IMR-90 (cell line): ENCODE results near the gene MGAT5B. TPM values are rescaled to one million over a fixed set of nuclear protein-coding genes. Genes with fewer than 3 reads are reported as not detected.

Experiments used
- ATAC-seq: fragments of 200-7000 bp; cut with Tn5 transposase; 2 replicates; pipeline ENCODE4 v1.9.1; 2020; ENCODE audit warnings: low read depth, mild to moderate bottlenecking, moderate library complexity
- BruUV-seq: library from RNA; stranded (reverse); fragments of 400-500 nt; replicated peaks from 2 replicates; lab custom pipeline; 2021; lab: Mats Ljungman, UMichigan
- CTCF ChIA-PET: fragments of 300-600 bp; formaldehyde crosslinking; extraction: SDS; loops from one replicate; lab custom pipeline; 2021; ENCODE audit warnings: antibody characterized with exemption; lab: Yijun Ruan, JAX
- POLR2A ChIA-PET: fragments of 300-600 bp; sonication (Branson Sonifier 250); formaldehyde crosslinking; loops from one replicate; lab custom pipeline; 2022; ENCODE audit warnings: antibody characterized with exemption; ENCODE audit not compliant: unreplicated experiment; lab: Charles Lee
- DNase-seq: peaks from one replicate; pipeline ENCODE4 v3.0.0; 2013
- H2AFZ ChIP-seq: replicated peaks from 2 replicates; pipeline ENCODE3; 2013; ENCODE audit warnings: low read length, mild to moderate bottlenecking; ENCODE audit not compliant: poor library complexity
- H2AK5ac ChIP-seq: 2 replicates; pipeline ENCODE4 v1.6.1; 2013; ENCODE audit warnings: low read depth, low read length, inconsistent platforms
- H2AK9ac ChIP-seq: replicated peaks from 2 replicates; pipeline ENCODE3; 2013; ENCODE audit warnings: mild to moderate bottlenecking, low read depth, low read length, moderate library complexity; ENCODE audit not compliant: poor library complexity
- H2BK120ac ChIP-seq: 2 replicates; pipeline ENCODE4 v1.6.1; 2013; ENCODE audit warnings: low read depth, low read length, inconsistent platforms
- H2BK15ac ChIP-seq: 3 replicates; pipeline ENCODE4 v1.6.1; 2013; ENCODE audit warnings: low read depth, low read length, inconsistent platforms
- H2BK20ac ChIP-seq: 2 replicates; pipeline ENCODE4 v1.6.1; 2013; ENCODE audit warnings: low read depth, mild to moderate bottlenecking, inconsistent platforms, low read length, moderate library complexity
- H2BK5ac ChIP-seq: 2 replicates; pipeline ENCODE4 v1.6.1; 2013; ENCODE audit warnings: mild to moderate bottlenecking, low read depth, low read length, inconsistent platforms; ENCODE audit not compliant: poor library complexity, severe bottlenecking
- H3K14ac ChIP-seq: replicated peaks from 2 replicates; pipeline ENCODE4 v1.6.1; 2013; ENCODE audit warnings: low read depth, low read length, inconsistent platforms
- H3K18ac ChIP-seq: 2 replicates; pipeline ENCODE4 v1.6.1; 2013; ENCODE audit warnings: low read depth, low read length, control low read depth
- H3K23ac ChIP-seq: 2 replicates; pipeline ENCODE4 v1.6.1; 2013; ENCODE audit warnings: low read depth, low read length, inconsistent platforms
- H3K27ac ChIP-seq: 2 replicates; pipeline ENCODE4 v1.5.1; 2013; ENCODE audit warnings: mild to moderate bottlenecking, control low read depth, low read length; ENCODE audit not compliant: insufficient read depth
- H3K27me3 ChIP-seq: 2 replicates; pipeline ENCODE4 v1.6.1; 2013; ENCODE audit warnings: low read length; ENCODE audit not compliant: control insufficient read depth, insufficient read depth
- H3K36me3 ChIP-seq: 2 replicates; pipeline ENCODE4 v1.6.1; 2013; ENCODE audit warnings: low read length, mixed read lengths; ENCODE audit not compliant: control insufficient read depth, insufficient read depth
- H3K4ac ChIP-seq: 2 replicates; pipeline ENCODE4 v1.6.1; 2013; ENCODE audit warnings: low read depth, low read length, inconsistent platforms
- H3K4me1 ChIP-seq: 2 replicates; pipeline ENCODE4 v1.6.1; 2013; ENCODE audit warnings: low read length, mixed read lengths; ENCODE audit not compliant: control insufficient read depth, insufficient read depth
- H3K4me2 ChIP-seq: 2 replicates; pipeline ENCODE4 v1.6.1; 2013; ENCODE audit warnings: low read depth, mild to moderate bottlenecking, control low read depth, low read length, moderate library complexity
- H3K4me3 ChIP-seq: 2 replicates; pipeline ENCODE4 v1.5.1; 2013; ENCODE audit warnings: low read depth, mild to moderate bottlenecking, control low read depth, low read length, moderate library complexity; ENCODE audit not compliant: insufficient read depth
- H3K56ac ChIP-seq: 2 replicates; pipeline ENCODE4 v1.6.1; 2013; ENCODE audit warnings: low read length, inconsistent platforms; ENCODE audit not compliant: insufficient read depth; ENCODE audit errors: extremely low read depth
- H3K79me1 ChIP-seq, 2 experiments: 2 replicates each; pipeline ENCODE4 v1.6.1; 2013; ENCODE audit warnings: low read length in 2 of 2, inconsistent platforms in 1 of 2, low read depth in 1 of 2
- H3K9ac ChIP-seq: 2 replicates; pipeline ENCODE4 v1.6.1; 2013; ENCODE audit warnings: low read depth, low read length, control low read depth
- H3K9me1 ChIP-seq: 2 replicates; pipeline ENCODE4 v1.6.1; 2013; ENCODE audit warnings: low read length, inconsistent platforms; ENCODE audit not compliant: insufficient read depth
- H3K9me3 ChIP-seq: 2 replicates; pipeline ENCODE4 v1.6.1; 2013; ENCODE audit warnings: low read length; ENCODE audit not compliant: control insufficient read depth, insufficient read depth
- H4K20me1 ChIP-seq: 2 replicates; pipeline ENCODE4 v1.6.1; 2013; ENCODE audit warnings: low read length, inconsistent platforms; ENCODE audit not compliant: insufficient read depth
- H4K5ac ChIP-seq: 2 replicates; pipeline ENCODE4 v1.6.1; 2013; ENCODE audit warnings: mild to moderate bottlenecking, low read depth, low read length, control low read depth
- H4K8ac ChIP-seq, 2 experiments: 2 replicates each; pipeline ENCODE4 v1.6.1; 2013; ENCODE audit warnings: low read depth in 2 of 2, low read length in 2 of 2, control low read depth in 1 of 2, inconsistent platforms in 1 of 2
- H4K91ac ChIP-seq: 2 replicates; pipeline ENCODE4 v1.6.1; 2013; ENCODE audit warnings: low read depth, low read length, inconsistent platforms; ENCODE audit not compliant: insufficient read depth
- BHLHE40 ChIP-seq: fragments of 150-350 bp; IDR thresholded peaks from 2 replicates; pipeline ENCODE4 v1.6.1; 2016; ENCODE audit warnings: mild to moderate bottlenecking, low read depth, low read length
- CEBPB ChIP-seq: IDR thresholded peaks from 2 replicates; pipeline ENCODE4 v1.6.1; 2012; ENCODE audit warnings: low read depth, low read length, improper control_type of control experiment
- CHD1 ChIP-seq: IDR thresholded peaks from 2 replicates; pipeline ENCODE4 v1.6.1; 2012; ENCODE audit warnings: low read depth, low read length, improper control_type of control experiment
- FOS ChIP-seq: fragments of 150-350 bp; IDR thresholded peaks from 2 replicates; pipeline ENCODE4 v1.6.1; 2016; ENCODE audit warnings: low read depth, low read length
- MAFK ChIP-seq: IDR thresholded peaks from 2 replicates; pipeline ENCODE4 v1.6.1; 2012; ENCODE audit warnings: low read depth, low read length, improper control_type of control experiment
- MAZ ChIP-seq: IDR thresholded peaks from 2 replicates; pipeline ENCODE4 v1.6.1; 2012; ENCODE audit warnings: low read depth, mild to moderate bottlenecking, low read length, improper control_type of control experiment, moderate library complexity, borderline replicate concordance
- MXI1 ChIP-seq: IDR thresholded peaks from 2 replicates; pipeline ENCODE4 v1.6.1; 2012; ENCODE audit warnings: low read depth, mild to moderate bottlenecking, low read length, moderate library complexity, borderline replicate concordance
- NFE2L2 ChIP-seq: fragments of 150-350 bp; IDR thresholded peaks from 2 replicates; pipeline ENCODE4 v1.6.1; 2016; ENCODE audit warnings: low read depth, mild to moderate bottlenecking, low read length
- POLR2A ChIP-seq: IDR thresholded peaks from 2 replicates; pipeline ENCODE4 v1.6.1; 2012; ENCODE audit warnings: mild to moderate bottlenecking, low read depth, low read length
- RAD21 ChIP-seq: IDR thresholded peaks from 2 replicates; pipeline ENCODE4 v1.6.1; 2012; ENCODE audit warnings: low read length, improper control_type of control experiment
- RCOR1 ChIP-seq: IDR thresholded peaks from 2 replicates; pipeline ENCODE4 v1.6.1; 2012; ENCODE audit warnings: mild to moderate bottlenecking, low read length, improper control_type of control experiment; ENCODE audit not compliant: insufficient replicate concordance
- RFX5 ChIP-seq: IDR thresholded peaks from 2 replicates; pipeline ENCODE4 v1.8.0; 2012; ENCODE audit warnings: low read depth, mild to moderate bottlenecking, low read length, moderate library complexity
- SMC3 ChIP-seq: fragments of 150-350 bp; IDR thresholded peaks from 2 replicates; pipeline ENCODE4 v1.6.1; 2016; ENCODE audit warnings: low read depth, mild to moderate bottlenecking, antibody characterized with exemption, low read length, moderate library complexity
- WGBS, 2 experiments: methylation state at CpG; one replicate each; pipeline versions ENCODE4 v1.1.5 to v1.1.7; 2013; ENCODE audit warnings: missing lambda C conversion rate in 2 of 2; ENCODE audit not compliant: insufficient read length in 1 of 2; ENCODE audit errors: extremely low coverage in 2 of 2; 5-methylcytosine and 5-hydroxymethylcytosine counted together
- dilution Hi-C: fragments of 300-500 bp; cut with HindIII; formaldehyde crosslinking; loops from one replicate; pipeline ENCODE4 v1.14.3; 2018; ENCODE audit warnings: low sequenced_read_pairs; ENCODE audit not compliant: unreplicated experiment
- in situ Hi-C: fragments of 300-500 bp; cut with MboI; formaldehyde crosslinking; loops from 3 replicates; pipeline ENCODE4 v1.14.3; 2019; ENCODE audit warnings: low sequenced_read_pairs, inconsistent platforms, mixed read lengths
- intact Hi-C: fragments of 100-400 bp; cut with micrococcal nuclease; formaldehyde crosslinking; loops from 2 replicates; pipeline ENCODE4 v1.10.0; 2022
- polyA plus RNA-seq, 3 experiments: library from polyadenylated mRNA; depleted of rRNA; stranded (reverse); fragments of >200 nt; gene quantifications; 2 replicates each; pipeline ENCODE4 v1.2.3, GENCODE V29; 2012; ENCODE audit warnings: low replicate concordance in 1 of 3
- total RNA-seq: library from RNA; depleted of rRNA; stranded (reverse); fragments of >200 nt; gene quantifications from 2 replicates; pipeline ENCODE4 v1.2.3, GENCODE V29; 2012
- TF ChIP-seq, protein P1 (sequence below): fragments of 150-350 bp; IDR thresholded peaks from 2 replicates; pipeline ENCODE4 v1.6.1; 2016; ENCODE audit warnings: low read depth, mild to moderate bottlenecking, low read length, moderate library complexity, borderline replicate concordance
- TF ChIP-seq, protein P2 (sequence below): conservative IDR thresholded peaks from 2 replicates; pipeline ENCODE4 v1.5.1; 2012; ENCODE audit warnings: mild to moderate bottlenecking, low read depth, low read length, improper control_type of control experiment

Gene MGAT5B
- total and polyA plus RNA-seq, 2 of the 4 experiments (the other 2 are of a cell fraction) = 0.54 to 2.0 TPM

DNA sequence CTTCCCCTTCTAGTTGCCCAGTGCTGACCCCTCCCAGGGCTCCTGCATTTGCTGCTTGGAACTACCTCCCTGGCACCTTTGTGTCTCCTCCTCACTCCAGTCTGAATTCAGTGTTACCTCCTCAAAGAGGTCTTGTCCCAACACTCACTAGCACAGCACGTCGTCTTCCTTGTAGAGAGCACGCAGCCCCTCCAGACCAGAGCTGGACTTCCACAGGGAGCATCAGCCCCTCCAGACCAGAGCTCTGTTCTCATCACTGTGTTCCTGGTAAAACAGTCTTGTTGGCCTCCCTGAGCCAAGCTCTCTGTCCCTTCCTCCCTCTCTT lies 27.8 kb upstream of the MGAT5B start:
- Histone ChIP-seq H2AK9ac (no peak overlapping the region), H2BK120ac (0 out of 2 replicates have a peak overlapping the region, but pooled peaks have one; percentile 8), H3K9me3 (no peaks in the 10 kb centered on the region), H3K79me1 (no peaks in the 10 kb centered on the region), H4K8ac (no peak overlapping the region), H2AK5ac (no peak overlapping the region), H4K91ac (no peak overlapping the region), H4K5ac (no peak overlapping the region), H3K9ac (no peak overlapping the region), H3K36me3 (no peaks in the 10 kb centered on the region), H3K4me2 (no peak overlapping the region), H2AFZ (peak overlapping the region; percentile 3), H2BK5ac (no peak overlapping the region), H3K27ac (no peak overlapping the region), H3K4ac (no peak overlapping the region), H3K4me1 (no peaks in the 10 kb centered on the region; the same call in 1 of the 2 replicates), H3K4me3 (no peak overlapping the region), H2BK20ac (no peak overlapping the region), H3K14ac (no peak overlapping the region), H3K27me3 (peaks cover 46% of the 10 kb centered on the region), H3K18ac (no peak overlapping the region), H3K9me1 (no peaks in the 10 kb centered on the region), H4K20me1 (no peaks in the 10 kb centered on the region), H2BK15ac (no peak overlapping the region), H3K23ac (peak overlapping the region; percentile 59; the same call in 1 of the 2 replicates), H3K56ac (no peak overlapping the region)
- dilution Hi-C loops (no loop called here), intact Hi-C loops (no loop called here), in situ Hi-C loops (no loop called here)
- TF ChIP-seq MXI1 = no peak
- no peak for TF ChIP-seq CHD1
- no peak for TF ChIP-seq MAZ
- no peak for TF ChIP-seq SMC3
- TF ChIP-seq, protein P1, sequence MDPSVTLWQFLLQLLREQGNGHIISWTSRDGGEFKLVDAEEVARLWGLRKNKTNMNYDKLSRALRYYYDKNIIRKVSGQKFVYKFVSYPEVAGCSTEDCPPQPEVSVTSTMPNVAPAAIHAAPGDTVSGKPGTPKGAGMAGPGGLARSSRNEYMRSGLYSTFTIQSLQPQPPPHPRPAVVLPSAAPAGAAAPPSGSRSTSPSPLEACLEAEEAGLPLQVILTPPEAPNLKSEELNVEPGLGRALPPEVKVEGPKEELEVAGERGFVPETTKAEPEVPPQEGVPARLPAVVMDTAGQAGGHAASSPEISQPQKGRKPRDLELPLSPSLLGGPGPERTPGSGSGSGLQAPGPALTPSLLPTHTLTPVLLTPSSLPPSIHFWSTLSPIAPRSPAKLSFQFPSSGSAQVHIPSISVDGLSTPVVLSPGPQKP = no peak
- no peak for TF ChIP-seq BHLHE40
- no peak for TF ChIP-seq RAD21
- no peak for TF ChIP-seq MAFK
- TF ChIP-seq NFE2L2 = no peak
- no peak for TF ChIP-seq POLR2A
- TF ChIP-seq CEBPB = no peak
- TF ChIP-seq, protein P2, sequence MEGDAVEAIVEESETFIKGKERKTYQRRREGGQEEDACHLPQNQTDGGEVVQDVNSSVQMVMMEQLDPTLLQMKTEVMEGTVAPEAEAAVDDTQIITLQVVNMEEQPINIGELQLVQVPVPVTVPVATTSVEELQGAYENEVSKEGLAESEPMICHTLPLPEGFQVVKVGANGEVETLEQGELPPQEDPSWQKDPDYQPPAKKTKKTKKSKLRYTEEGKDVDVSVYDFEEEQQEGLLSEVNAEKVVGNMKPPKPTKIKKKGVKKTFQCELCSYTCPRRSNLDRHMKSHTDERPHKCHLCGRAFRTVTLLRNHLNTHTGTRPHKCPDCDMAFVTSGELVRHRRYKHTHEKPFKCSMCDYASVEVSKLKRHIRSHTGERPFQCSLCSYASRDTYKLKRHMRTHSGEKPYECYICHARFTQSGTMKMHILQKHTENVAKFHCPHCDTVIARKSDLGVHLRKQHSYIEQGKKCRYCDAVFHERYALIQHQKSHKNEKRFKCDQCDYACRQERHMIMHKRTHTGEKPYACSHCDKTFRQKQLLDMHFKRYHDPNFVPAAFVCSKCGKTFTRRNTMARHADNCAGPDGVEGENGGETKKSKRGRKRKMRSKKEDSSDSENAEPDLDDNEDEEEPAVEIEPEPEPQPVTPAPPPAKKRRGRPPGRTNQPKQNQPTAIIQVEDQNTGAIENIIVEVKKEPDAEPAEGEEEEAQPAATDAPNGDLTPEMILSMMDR = no peak
- no peak for TF ChIP-seq RFX5
- TF ChIP-seq FOS = no peak
- no peak for TF ChIP-seq RCOR1
- CTCF ChIA-PET = no interaction called here
- POLR2A ChIA-PET = no interaction called here
- 0% methylated on average over 3 of the region's 3 CpGs; no CpG with 5 or more reads in 1 of the 2 experiments for WGBS, 2 experiments
- no TSS peak for BruUV-seq
- ATAC-seq = no peak
- no peak for DNase-seq
